ENCODE measurements around the gene IREB2.
A peak's percentile ranks its signal among the peaks of the same experiment; 100 is the strongest.
"Not testable (repeated sequence)": the region's sequence is repeated elsewhere in the genome, so short reads cannot be mapped to it uniquely, and the experiment has no call there.

The IREB2 gene

GRCh38 chr15:78437762-78438618, at the start of gene IREB2:
Gene IREB2 (plus strand): TSS chr15:78438216. CDS start chr15:78438338, 122 bp downstream.
- DNase-seq (ENCODE audit: low read depth in 4 of 4, low spot score in 1 of 4) = peak; percentile 92 to 95 (median 94)

GRCh38 chr15:78388865-78389264, 49.2 kb upstream of the IREB2 start:
- no peak for DNase-seq (ENCODE audit: low read depth in 4 of 4, low spot score in 1 of 4)

GRCh38 chr15:78389322-78389721, 48.7 kb upstream of the IREB2 start:
- DNase-seq (ENCODE audit: low read depth in 4 of 4, low spot score in 1 of 4) = no peak

GRCh38 chr15:78389738-78390137, 48.3 kb upstream of the IREB2 start:
- DNase-seq (ENCODE audit: low read depth in 4 of 4, low spot score in 1 of 4) = no peak

GRCh38 chr15:78390242-78390641, 47.8 kb upstream of the IREB2 start:
- DNase-seq (ENCODE audit: low read depth in 4 of 4, low spot score in 1 of 4) = no peak

GRCh38 chr15:78390826-78391225, 47.2 kb upstream of the IREB2 start:
- DNase-seq (ENCODE audit: low read depth in 4 of 4, low spot score in 1 of 4) = no peak

- no peak for DNase-seq (ENCODE audit: low read depth in 4 of 4, low spot score in 1 of 4)
Measured at GRCh38 chr15:78391781-78392180, 46.2 kb upstream of the IREB2 start.

GRCh38 chr15:78392430-78392829, 45.6 kb upstream of the IREB2 start:
- no peak for DNase-seq (ENCODE audit: low read depth in 4 of 4, low spot score in 1 of 4)

GRCh38 chr15:78393137-78393536, 44.9 kb upstream of the IREB2 start:
- no peak for DNase-seq (ENCODE audit: low read depth in 4 of 4, low spot score in 1 of 4)

- DNase-seq (ENCODE audit: low read depth in 4 of 4, low spot score in 1 of 4) = no peak
Measured at GRCh38 chr15:78394026-78394425, 44.0 kb upstream of the IREB2 start.

- no peak for DNase-seq (ENCODE audit: low read depth in 4 of 4, low spot score in 1 of 4)
Measured at GRCh38 chr15:78394981-78395616, 42.9 kb upstream of the IREB2 start.

GRCh38 chr15:78396186-78396814, 41.7 kb upstream of the IREB2 start:
- DNase-seq (ENCODE audit: low read depth in 4 of 4, low spot score in 1 of 4) = no peak

GRCh38 chr15:78396976-78397375, 41.0 kb upstream of the IREB2 start:
- no peak for DNase-seq (ENCODE audit: low read depth in 4 of 4, low spot score in 1 of 4)

GRCh38 chr15:78397382-78397781, 40.6 kb upstream of the IREB2 start:
- DNase-seq (ENCODE audit: low read depth in 4 of 4, low spot score in 1 of 4) = no peak

- DNase-seq (ENCODE audit: low read depth in 4 of 4, low spot score in 1 of 4) = no peak
Measured at GRCh38 chr15:78398076-78398825, 39.8 kb upstream of the IREB2 start.

GRCh38 chr15:78399091-78399490, 38.9 kb upstream of the IREB2 start:
- no peak for DNase-seq (ENCODE audit: low read depth in 4 of 4, low spot score in 1 of 4)

- DNase-seq (ENCODE audit: low read depth in 4 of 4, low spot score in 1 of 4) = no peak
Measured at GRCh38 chr15:78402061-78402610, 35.9 kb upstream of the IREB2 start.

GRCh38 chr15:78404125-78404524, 33.9 kb upstream of the IREB2 start:
- no peak for DNase-seq (ENCODE audit: low read depth in 4 of 4, low spot score in 1 of 4)

- not testable (repeated sequence) for DNase-seq (ENCODE audit: low read depth in 4 of 4, low spot score in 1 of 4)
Measured at GRCh38 chr15:78404796-78405195, 33.2 kb upstream of the IREB2 start.

GRCh38 chr15:78405336-78405924, 32.6 kb upstream of the IREB2 start:
- DNase-seq (ENCODE audit: low read depth in 4 of 4, low spot score in 1 of 4) = no peak
